NOMO-1 treated with DMSO at 0.1 percent for 48 hours (cell line): Measurements from ENCODE around the gene DYNLT2.
"Not testable (repeated sequence)": the region's sequence is repeated elsewhere in the genome, so short reads cannot be mapped to it uniquely, and the experiment has no call there.

ENCODE experiments used
- DNase-seq: peaks from one replicate; lab custom pipeline; 2025; ENCODE audit not compliant: unreplicated experiment; lab: John Stamatoyannopoulos, UW

The DYNLT2 gene

DNA sequence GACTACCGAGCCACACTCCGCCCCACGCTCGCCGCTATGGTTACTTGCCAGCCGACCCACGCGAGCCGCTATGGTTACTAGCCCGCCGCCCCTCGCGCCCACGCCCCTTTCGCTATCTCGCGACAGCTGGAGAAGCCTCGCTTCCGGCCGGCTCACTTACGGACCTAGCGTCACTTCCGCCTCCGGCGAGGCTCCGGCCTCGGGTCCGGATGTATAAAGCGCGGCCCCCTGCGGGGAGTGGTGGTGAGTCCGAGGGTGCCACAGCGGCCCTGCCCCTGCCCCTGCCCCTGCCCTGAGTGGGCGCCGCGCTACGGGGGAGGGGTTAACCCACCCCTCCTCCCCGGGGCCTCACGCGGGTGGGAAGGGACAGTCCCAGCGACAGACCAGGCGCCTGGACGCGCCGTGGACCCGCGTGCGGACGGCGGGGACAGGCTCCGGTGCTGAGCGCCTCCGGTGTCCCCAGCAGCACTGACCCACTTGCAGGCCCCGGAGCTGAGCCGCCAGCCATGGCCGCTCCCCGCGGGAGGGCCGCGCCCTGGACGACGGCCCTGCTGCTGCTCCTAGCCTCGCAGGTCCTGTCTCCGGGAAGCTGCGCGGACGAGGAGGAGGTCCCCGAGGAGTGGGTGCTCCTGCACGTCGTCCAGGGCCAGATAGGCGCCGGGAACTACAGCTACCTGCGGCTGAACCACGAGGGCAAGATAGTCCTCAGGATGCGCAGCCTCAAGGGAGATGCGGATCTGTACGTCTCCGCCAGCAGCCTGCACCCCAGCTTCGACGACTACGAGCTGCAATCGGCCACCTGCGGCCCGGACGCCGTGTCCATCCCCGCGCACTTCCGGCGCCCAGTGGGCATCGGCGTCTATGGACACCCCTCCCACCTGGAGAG, 49.2 kb downstream of the DYNLT2 start, which contains the start of the genes C6orf120 and WDR27:
TSS of gene C6orf120 (plus strand) at position 173 of the 886 bp plus-strand sequence. CDS start at position 507, 334 bp downstream.
TSS of gene WDR27 (minus strand) at position 76 of the 886 bp plus-strand sequence. CDS start 13,024 bp downstream, outside the sequence.
- peak; percentile 89 for DNase-seq

DNA sequence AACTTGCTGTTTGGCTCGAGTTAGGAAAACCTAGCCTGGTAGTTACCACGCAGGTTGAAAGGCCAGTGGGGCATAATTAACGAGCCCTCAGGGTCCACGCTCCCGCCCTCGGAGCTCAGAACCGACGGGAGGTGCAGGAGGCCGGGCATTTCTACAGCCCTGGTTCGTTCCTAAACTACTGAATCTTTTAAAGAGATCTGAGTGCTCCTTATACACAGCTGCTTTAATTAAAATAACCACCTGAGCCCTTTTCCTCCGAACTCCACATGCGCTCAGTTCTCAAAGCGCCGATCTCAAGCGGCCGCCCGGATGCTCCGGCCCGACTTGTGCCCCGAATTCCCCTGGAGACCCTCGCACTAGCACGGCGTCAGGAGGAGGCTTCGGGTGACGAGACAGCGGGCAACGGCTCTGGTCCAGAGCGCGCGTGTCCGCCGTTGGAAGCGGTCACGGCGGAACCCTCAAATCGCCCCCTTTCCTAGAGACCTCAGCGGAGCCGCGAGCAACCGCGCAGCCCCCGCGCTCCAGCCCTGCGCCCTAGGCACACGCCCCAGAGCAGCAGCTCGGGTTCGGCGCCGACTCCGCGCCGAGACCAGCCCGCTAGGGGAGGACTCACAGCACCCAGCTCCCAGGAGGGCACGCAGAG, 49.9 kb downstream of the DYNLT2 start:
- DNase-seq: no peak

- peak; percentile 75 for DNase-seq
Observed at GRCh38 chr6:169700296-169700695, 51.1 kb downstream of the DYNLT2 start.

DNA sequence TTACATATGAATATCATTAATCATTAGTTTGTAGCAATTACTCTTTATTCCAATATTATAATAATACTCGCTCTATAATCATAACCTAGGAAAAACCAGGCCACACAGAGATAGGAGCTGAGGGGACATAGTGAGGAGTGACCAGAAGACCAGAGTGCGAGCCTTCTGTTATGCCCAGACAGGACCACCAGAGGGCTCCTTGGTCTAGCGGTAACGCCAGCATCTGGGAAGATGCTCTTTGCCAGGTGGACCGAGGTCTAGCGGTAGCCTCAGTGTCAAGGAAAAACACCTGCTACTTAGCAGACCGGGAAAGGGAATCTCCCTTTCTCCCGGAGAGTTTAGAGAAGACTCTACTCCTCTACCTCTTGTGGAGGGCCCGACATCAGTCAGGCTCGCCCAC, 54.3 kb downstream of the DYNLT2 start:
- not testable (repeated sequence) for DNase-seq

GRCh38 chr6:169695131-169695530, 56.2 kb downstream of the DYNLT2 start:
- no peak for DNase-seq

GRCh38 chr6:169692516-169692915, 58.9 kb downstream of the DYNLT2 start:
- no peak for DNase-seq

DNA sequence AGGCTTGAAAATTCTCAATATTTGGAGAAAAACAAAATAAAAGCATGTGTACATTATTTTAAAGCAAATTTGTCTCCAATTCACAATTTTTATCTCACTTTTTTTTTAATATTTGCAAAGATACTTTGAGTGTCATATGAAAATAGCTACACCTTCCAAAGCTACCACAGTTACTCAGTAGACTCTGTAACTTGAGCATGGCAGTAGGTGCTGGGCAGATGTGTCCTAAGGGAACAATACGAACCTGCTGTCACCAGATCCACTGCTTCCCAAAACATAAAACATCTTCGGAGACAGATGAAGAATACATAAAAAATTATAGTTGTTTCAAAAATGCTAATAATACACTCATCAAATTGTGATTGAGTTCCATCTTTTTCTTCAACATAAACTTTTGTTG, 60.1 kb downstream of the DYNLT2 start:
- no peak for DNase-seq
